ENCODE results near the gene FLAD1.

Gene FLAD1

DNA sequence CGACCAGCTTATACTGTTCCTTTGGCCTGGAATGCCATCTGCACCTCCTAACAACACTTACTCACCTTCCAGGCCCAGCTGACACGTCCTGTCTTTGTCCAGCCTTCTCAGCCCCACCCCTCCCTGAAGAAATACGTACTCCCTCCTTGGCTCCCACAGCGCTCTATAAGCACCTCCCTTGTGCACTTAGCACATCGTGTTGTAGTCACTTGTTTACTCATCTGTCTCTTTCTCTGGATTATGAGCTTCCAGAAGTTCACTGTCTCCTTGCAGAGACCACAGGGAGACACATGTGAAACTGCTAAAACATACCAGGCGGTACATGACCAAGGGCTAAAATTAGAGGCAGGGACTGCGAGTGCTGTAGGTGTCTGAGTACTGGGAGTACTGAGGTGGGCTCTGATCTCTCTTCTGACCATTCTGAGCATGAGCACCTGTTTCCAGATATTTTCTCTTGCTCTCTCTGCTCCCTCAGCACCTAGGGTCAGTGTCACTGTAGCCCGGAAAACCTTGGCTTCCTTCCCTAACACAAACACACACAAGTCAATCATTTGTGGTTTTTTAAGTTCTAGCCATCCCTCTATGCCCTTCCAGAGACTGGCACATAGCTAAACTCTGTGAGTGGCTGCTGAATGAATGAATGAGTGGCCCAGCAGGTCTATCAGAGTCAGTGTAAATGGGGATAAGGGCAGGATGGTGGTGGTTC is 55.6 kb downstream of the FLAD1 start:
- DNase-seq (ENCODE audit: low read depth), result peak; percentile 84

DNA sequence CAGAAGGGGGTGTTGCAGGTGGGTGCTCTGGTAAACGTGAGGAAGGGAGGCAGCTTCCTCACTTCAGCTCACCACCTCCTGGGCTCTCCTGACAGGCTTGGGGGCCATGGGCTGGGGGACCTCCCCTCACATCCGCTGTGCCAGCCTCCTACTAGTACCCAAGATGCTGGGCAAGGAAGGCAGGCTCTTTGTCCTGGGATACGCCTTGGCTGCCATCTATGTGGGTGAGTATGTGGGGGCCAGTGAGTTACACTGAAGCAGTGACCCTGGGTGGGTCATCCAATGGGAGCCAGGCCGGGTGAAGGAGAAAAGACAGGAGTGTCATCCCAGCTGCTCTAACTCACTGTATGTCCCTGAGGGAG is 56.1 kb downstream of the FLAD1 start:
- no peak for DNase-seq (ENCODE audit: low read depth)

- DNase-seq (ENCODE audit: low read depth), result no peak
Observed at GRCh38 chr1:155040358-155041093, 57.4 kb downstream of the FLAD1 start.
